K562 (cell line): ENCODE results near the gene MYL3. TPM values are rescaled to one million over a fixed set of nuclear protein-coding genes. Genes with fewer than 3 reads are reported as not detected.
A peak's percentile ranks its signal among the peaks of the same experiment; 100 is the strongest.

Experiments
- ATF1 ChIP-seq, 2 experiments: fragments of 450-650 bp in 1 of 2; IDR thresholded peaks; 2 replicates each; pipeline ENCODE4 v1.6.1; 2016; ENCODE audit warnings: missing compliant biosample characterization in 1 of 2, missing genetic modification characterization in 1 of 2
- CHD7 ChIP-seq: fragments of 200-600 bp; sonication (generic); IDR thresholded peaks from one replicate; pipeline ENCODE4 v1.6.1; 2012; ENCODE audit warnings: mild to moderate bottlenecking, low read depth, low read length, inconsistent platforms
- CREB3 ChIP-seq: fragments of 450-650 bp; conservative IDR thresholded peaks from 2 replicates; pipeline ENCODE4 v1.6.1; 2016; ENCODE audit warnings: missing genetic modification characterization, low read depth, mild to moderate bottlenecking, missing compliant biosample characterization, moderate library complexity
- HOMEZ ChIP-seq: fragments of 250-450 bp; sonication (Bioruptor Pico); IDR thresholded peaks from 2 replicates; pipeline ENCODE4 v1.4.0; 2020; ENCODE audit warnings: mild to moderate bottlenecking, moderate library complexity
- MBD2 ChIP-seq: sonication (generic); IDR thresholded peaks from 2 replicates; pipeline ENCODE4 v1.6.1; 2016; ENCODE audit warnings: low read depth, borderline replicate concordance
- MTF1 ChIP-seq: fragments of 250-450 bp; sonication (Bioruptor Pico); IDR thresholded peaks from 2 replicates; pipeline ENCODE4 v1.9.0; 2021; ENCODE audit warnings: moderate library complexity, mild to moderate bottlenecking, inconsistent platforms, borderline replicate concordance
- NKRF ChIP-seq: fragments of 450-650 bp; IDR thresholded peaks from 2 replicates; pipeline ENCODE4 v1.6.1; 2016; ENCODE audit warnings: borderline replicate concordance
- ZNF239 ChIP-seq: fragments of 250-450 bp; sonication (Bioruptor Pico); IDR thresholded peaks from 2 replicates; pipeline ENCODE4 v1.4.0; 2020; ENCODE audit warnings: mild to moderate bottlenecking
- polyA plus RNA-seq, 8 experiments: library from polyadenylated mRNA; depleted of rRNA in 4 of 8; stranded (reverse) in 5 of 8; unstranded in 3 of 8; fragments of >200 nt; fragmentation: Nextera tagmentation in 2 of 8; fragmentation: Illumina TruSeq in 1 of 8; extraction: Ambion mirVana in 2 of 8; extraction: Trizol in 1 of 8; gene quantifications; 2 replicates each; pipeline versions ENCODE4 v1.2.1 to v1.2.3, GENCODE V29; 2011 to 2014; ENCODE audit warnings: inconsistent platforms in 1 of 8, missing spikeins in 1 of 8
- total RNA-seq, 7 experiments: library from RNA; depleted of rRNA in 6 of 7; stranded (reverse); fragments of >200 nt in 6 of 7; fragmentation: Illumina TruSeq in 2 of 7; extraction: Trizol in 2 of 7; gene quantifications; 2 replicates each; pipeline versions ENCODE4 v1.2.1 to v1.2.3, GENCODE V29; 2011 to 2021; ENCODE audit warnings: low replicate concordance in 1 of 7

Gene MYL3
- total and polyA plus RNA-seq, 9 of the 15 experiments (the other 6 are each of a cell fraction or from before 2014, with no cell fraction given) = 0.14 to 0.45 TPM; not detected in 7

GRCh38 chr3:46909535-46910161, 46.4 kb upstream of the MYL3 start (continued):
- no peak for TF ChIP-seq MBD2
- no peak for TF ChIP-seq CHD7
- no peak for TF ChIP-seq HOMEZ
- TF ChIP-seq ATF1 (CRISPR knock-in tag; IDR thresholded peaks at IDR 0.05) = no peak
- peak; percentile 37 for TF ChIP-seq ATF1 (tag; IDR thresholded peaks at IDR 0.05)
- TF ChIP-seq ZNF239 (CRISPR knock-in tag) = no peak
- no peak for TF ChIP-seq CREB3 (tag)
- no peak for TF ChIP-seq MTF1 (CRISPR knock-in tag)
- TF ChIP-seq NKRF = no peak
